Adrenal gland (tissue), 12 donors: ENCODE data around the gene ZSCAN25. TPM values are rescaled to one million over a fixed set of nuclear protein-coding genes. Genes with fewer than 3 reads are reported as not detected.

ENCODE experiments used
- DNase-seq, 7 donors: peaks; one replicate each; pipeline ENCODE4 v3.0.0-alpha.2; 2019 to 2020
- H3K27ac ChIP-seq, 5 donors: fragments of 200-600 bp; sonication (generic) in 4 of 5; 1 replicate in 3 of 5; 2 replicates in 2 of 5; pipeline versions ENCODE4 v1.5.1 to v1.8.0; 2016 to 2020; ENCODE audit warnings: mild to moderate bottlenecking in 1 of 5
- H3K27me3 ChIP-seq: fragments of 200-600 bp; 2 replicates; pipeline ENCODE4 v1.8.0; 2021
- H3K36me3 ChIP-seq, 2 donors: fragments of 200-600 bp; replicated peaks in 1 of 2; 1 replicate in 1 of 2; 2 replicates in 1 of 2; pipeline versions ENCODE4 v1.5.1 to v1.8.0; 2018 to 2022
- H3K4me1 ChIP-seq, 2 donors: fragments of 200-600 bp; replicated peaks in 1 of 2; 1 replicate in 1 of 2; 2 replicates in 1 of 2; pipeline versions ENCODE4 v1.5.1 to v1.8.0; 2018 to 2021
- H3K4me3 ChIP-seq, 4 donors: fragments of 200-600 bp; sonication (generic) in 3 of 4; one replicate each; pipeline ENCODE4 v1.5.1; 2016 to 2018
- H3K9me3 ChIP-seq, 3 donors: fragments of 200-600 bp; sonication (generic) in 1 of 3; replicated peaks in 1 of 3; 1 replicate in 2 of 3; 2 replicates in 1 of 3; pipeline versions ENCODE4 v1.5.1 to v1.8.0; 2016 to 2021
- CTCF ChIP-seq, 6 experiments: fragments of 450-650 bp in 4 of 6; fragments of 200-600 bp in 2 of 6; sonication (generic) in 1 of 6; IDR thresholded peaks; 1 replicate in 5 of 6; 2 replicates in 1 of 6; pipeline versions ENCODE4 v1.5.1 to v1.8.0; 2016 to 2021; ENCODE audit warnings: antibody characterized with exemption in 6 of 6, mild to moderate bottlenecking in 2 of 6, moderate library complexity in 1 of 6
- POLR2A ChIP-seq, 2 donors: fragments of 450-650 bp; IDR thresholded peaks; one replicate each; pipeline ENCODE4 v1.6.1; 2017; ENCODE audit warnings: antibody characterized with exemption in 2 of 2, mild to moderate bottlenecking in 2 of 2, moderate library complexity in 1 of 2
- WGBS, 4 donors: extraction: QIAGEN DNeasy Blood & Tissue Kit in 2 of 4; methylation state at CpG; one replicate each; pipeline versions ENCODE4 v1.1.5 to v1.1.7; 2013 to 2017; 5-methylcytosine and 5-hydroxymethylcytosine counted together
- intact Hi-C, 2 donors: fragments of 100-400 bp; cut with DNase I; formaldehyde crosslinking; loops; one replicate each; pipeline versions ENCODE4 v1.14.1 to v1.15.0; 2022 to 2023
- polyA plus RNA-seq, 3 donors: library from polyadenylated mRNA; stranded (reverse); fragments of 200-250 nt in 2 of 3; fragments of 350-450 nt in 1 of 3; fragmentation: Illumina TruSeq in 1 of 3; extraction: RNeasy Lipid Tissue Mini Kit (QIAGEN cat#74804) in 1 of 3; gene quantifications; one replicate each; pipeline ENCODE4 v1.2.3, GENCODE V29; 2013 to 2014
- total RNA-seq, 9 donors: library from RNA; depleted of rRNA in 4 of 9; stranded (reverse); fragments of >200 nt in 4 of 9; fragments of 120-200 nt in 1 of 9; fragmentation: NEBNext Ultra II Directional in 1 of 9; extraction: Animal tissue kit (Norgen Biotek cat#: 25700) in 1 of 9; gene quantifications; one replicate each; pipeline versions ENCODE4 v1.1.0 to v1.2.4, GENCODE V29; 2013 to 2023
- donor health status: healthy with polysubstance abuse.
- donor health status: Bipolar disorder and iron deficiency.
- donor health status: DM: yes; HTN: yes; CAD: no.
- donor health status: DM: no; HTN: no; CAD: no.
- donor health status: DM: no; HTN: no; CAD: no.
- donor health status: DM: yes; HTN: yes; CAD: no.

The ZSCAN25 gene
- total and polyA plus RNA-seq, 12 donors = 5.4 to 18.4 (median 13.8) TPM

- DNase-seq = peak in 1 of 7 donors; percentile 18
- intact Hi-C loops = no loop called here
- no peaks in the 10 kb centered on the region for H3K36me3 ChIP-seq
- H3K9me3 ChIP-seq = no peaks in the 10 kb centered on the region
- no peaks in the 10 kb centered on the region for H3K4me1 ChIP-seq
- no peak overlapping the region for H3K4me3 ChIP-seq
- WGBS, 4 donors = 72 to 89% (median 85%) methylated on average over 8 to 9 of the region's 9 CpGs
- H3K27me3 ChIP-seq = no peaks in the 10 kb centered on the region
- no peak overlapping the region for H3K27ac ChIP-seq
- TF ChIP-seq POLR2A (IDR thresholded peaks at IDR 0.05) = no peak
- no peak for TF ChIP-seq CTCF (IDR thresholded peaks at IDR 0.05)
Observed at GRCh38 chr7:99607548-99607947, 9.2 kb upstream of the ZSCAN25 start.

GRCh38 chr7:99614495-99614894, 2.3 kb upstream of the ZSCAN25 start:
- intact Hi-C loops = no loop called here
- 54 to 67% (median 60%) methylated on average over 3 of the region's 3 CpGs for WGBS, 4 donors
- Histone ChIP-seq H3K4me1 (peaks cover 12 to 18% of the 10 kb centered on the region in 2 donors), H3K27me3 (no peaks in the 10 kb centered on the region), H3K4me3 (no peak overlapping the region), H3K36me3 (peaks cover 0 to 13% of the 10 kb centered on the region in 2 donors), H3K27ac (no peak overlapping the region), H3K9me3 (no peaks in the 10 kb centered on the region)
- TF ChIP-seq POLR2A (IDR thresholded peaks at IDR 0.05) (no peak), CTCF (IDR thresholded peaks at IDR 0.05) (no peak)
- no peak for DNase-seq

GRCh38 chr7:99615989-99616358, 772 bp upstream of the ZSCAN25 start:
- peaks cover 0 to 28% of the 10 kb centered on the region in 2 donors for H3K36me3 ChIP-seq
- H3K4me3 ChIP-seq = peak overlapping the region in 1 of 4 donors; percentile 83
- H3K9me3 ChIP-seq = no peaks in the 10 kb centered on the region
- H3K27ac ChIP-seq = peak overlapping the region in 2 of 5 donors; percentile 67 to 88
- no peak for TF ChIP-seq POLR2A (IDR thresholded peaks at IDR 0.05)
- no peak for TF ChIP-seq CTCF (IDR thresholded peaks at IDR 0.05)
- DNase-seq = peak in 1 of 7 donors; percentile 30
- intact Hi-C loops = no loop called here
- H3K4me1 ChIP-seq = peaks cover 12 to 18% of the 10 kb centered on the region in 2 donors
- 86 to 92% (median 89%) methylated on average over 5 of the region's 5 CpGs for WGBS, 4 donors
- H3K27me3 ChIP-seq = no peaks in the 10 kb centered on the region

- intact Hi-C loops = no loop called here
- peak in 1 of 7 donors; percentile 37 for DNase-seq
- H3K9me3 ChIP-seq = no peaks in the 10 kb centered on the region
- no peaks in the 10 kb centered on the region for H3K27me3 ChIP-seq
- peak overlapping the region; percentile 36 to 83 (median 70) for H3K4me3 ChIP-seq
- H3K4me1 ChIP-seq = peaks cover 12 to 18% of the 10 kb centered on the region in 2 donors
- peak overlapping the region in 4 of 5 donors; percentile 55 to 88 (median 74) for H3K27ac ChIP-seq
- no peak for TF ChIP-seq CTCF (IDR thresholded peaks at IDR 0.05)
- TF ChIP-seq POLR2A (IDR thresholded peaks at IDR 0.05) = no peak
- WGBS, 4 donors = 16 to 42% (median 23%) methylated on average over 8 to 22 of the region's 22 CpGs
- H3K36me3 ChIP-seq = peaks cover 0 to 41% of the 10 kb centered on the region in 2 donors
Observed at GRCh38 chr7:99617192-99617781, 541 bp downstream of the ZSCAN25 start.
